BLaER1 treated with 17β-estradiol and CSF1 and Interleukin-3, amounts not matched to agents 10 nM and 100 nM (cell line): ENCODE results near the gene DHPS.
"Not testable (repeated sequence)": the region's sequence is repeated elsewhere in the genome, so short reads cannot be mapped to it uniquely, and the experiment has no call there.

Source experiments
- H3K27ac ChIP-seq, 11 experiments: shearing (Covaris generic); formaldehyde crosslinking; 2 replicates each; pipeline ENCODE4 v1.8.1; 2022
- H3K27me3 ChIP-seq, 11 experiments: shearing (Covaris generic); formaldehyde crosslinking; 2 replicates each; pipeline ENCODE4 v1.8.1; 2022
- H3K36me3 ChIP-seq, 11 experiments: shearing (Covaris generic); formaldehyde crosslinking; 2 replicates each; pipeline ENCODE4 v1.8.1; 2022
- H3K4me1 ChIP-seq, 10 experiments: shearing (Covaris generic); formaldehyde crosslinking; 2 replicates each; pipeline ENCODE4 v1.8.1; 2022
- H3K4me2 ChIP-seq, 11 experiments: shearing (Covaris generic); formaldehyde crosslinking; 2 replicates each; pipeline ENCODE4 v1.8.1; 2022
- H3K4me3 ChIP-seq, 10 experiments: shearing (Covaris generic); formaldehyde crosslinking; 2 replicates each; pipeline ENCODE4 v1.8.1; 2022
- H3K9ac ChIP-seq, 11 experiments: shearing (Covaris generic); formaldehyde crosslinking; 2 replicates each; pipeline ENCODE4 v1.8.1; 2022
- H3K9me3 ChIP-seq, 11 experiments: shearing (Covaris generic); formaldehyde crosslinking; replicated peaks in 1 of 11; 2 replicates each; pipeline ENCODE4 v1.8.1; 2022
- H4K20me1 ChIP-seq, 11 experiments: shearing (Covaris generic); formaldehyde crosslinking; 2 replicates each; pipeline ENCODE4 v1.8.1; 2022
- Cebpa-rat ChIP-seq, 11 experiments: shearing (Covaris generic); IDR thresholded peaks; 2 replicates each; pipeline ENCODE4 v1.8.1; 2022

The DHPS gene

GRCh38 chr19:12711187-12711586 lies 29.5 kb upstream of the DHPS start:
- no peak overlapping the region for H3K27ac ChIP-seq
- peaks cover 96 to 98% (median 97%) of the 10 kb centered on the region in 11 experiments for H3K36me3 ChIP-seq
- no peaks in the 10 kb centered on the region for H3K9me3 ChIP-seq
- no peak overlapping the region for H3K4me3 ChIP-seq
- no peaks in the 10 kb centered on the region for H3K27me3 ChIP-seq
- TF ChIP-seq Cebpa-rat (IDR thresholded peaks at IDR 0.05): no peak
- H4K20me1 ChIP-seq: peaks cover 9 to 96% (median 80%) of the 10 kb centered on the region in 11 experiments; a peak in 20 of 22 replicates
- H3K4me1 ChIP-seq: no peaks in the 10 kb centered on the region
- no peak overlapping the region for H3K4me2 ChIP-seq
- no peak overlapping the region for H3K9ac ChIP-seq

GRCh38 chr19:12708641-12709040 lies 27.0 kb upstream of the DHPS start:
- peaks cover 96 to 98% (median 97%) of the 10 kb centered on the region in 11 experiments for H3K36me3 ChIP-seq
- TF ChIP-seq Cebpa-rat (IDR thresholded peaks at IDR 0.05): no peak
- H3K9me3 ChIP-seq: no peaks in the 10 kb centered on the region

GRCh38 chr19:12706332-12706718 lies 24.6 kb upstream of the DHPS start:
- TF ChIP-seq Cebpa-rat (IDR thresholded peaks at IDR 0.05): no peak
- H3K27ac ChIP-seq: no peak overlapping the region
- no peaks in the 10 kb centered on the region for H3K4me1 ChIP-seq
- no peak overlapping the region for H3K4me3 ChIP-seq
- H3K27me3 ChIP-seq: no peaks in the 10 kb centered on the region
- H3K36me3 ChIP-seq: peaks cover 99 to 100% (median 100%) of the 10 kb centered on the region in 11 experiments
- H3K9me3 ChIP-seq: no peaks in the 10 kb centered on the region
- no peak overlapping the region for H3K4me2 ChIP-seq
- 0 out of 22 replicates have a peak overlapping the region, but pooled peaks of 1 of the 11 experiments have one; percentile 23 for H3K9ac ChIP-seq
- H4K20me1 ChIP-seq: peaks cover under 1 to 98% (median 78%) of the 10 kb centered on the region in 11 experiments; a peak in 20 of 22 replicates

More at GRCh38 chr19:12708641-12709040, 27.0 kb upstream of the DHPS start:
- H3K4me2 ChIP-seq: no peak overlapping the region
- no peak overlapping the region for H3K4me3 ChIP-seq
- no peaks in the 10 kb centered on the region for H3K4me1 ChIP-seq
- H3K9ac ChIP-seq: no peak overlapping the region
- H3K27ac ChIP-seq: no peak overlapping the region
- peaks cover 4 to 96% (median 72%) of the 10 kb centered on the region in 11 experiments; a peak in 20 of 22 replicates for H4K20me1 ChIP-seq
- H3K27me3 ChIP-seq: no peaks in the 10 kb centered on the region

- TF ChIP-seq Cebpa-rat (IDR thresholded peaks at IDR 0.05): no peak
- H3K9ac ChIP-seq: no peak overlapping the region
- no peaks in the 10 kb centered on the region for H3K4me1 ChIP-seq
- no peak overlapping the region for H3K4me2 ChIP-seq
- H3K27me3 ChIP-seq: no peaks in the 10 kb centered on the region
- no peaks in the 10 kb centered on the region for H3K9me3 ChIP-seq
- H3K36me3 ChIP-seq: peaks cover 99 to 100% (median 100%) of the 10 kb centered on the region in 11 experiments
- H3K27ac ChIP-seq: no peak overlapping the region
- peaks cover 0 to 98% (median 78%) of the 10 kb centered on the region in 11 experiments; a peak in 19 of 22 replicates for H4K20me1 ChIP-seq
- no peak overlapping the region for H3K4me3 ChIP-seq
Observed at GRCh38 chr19:12705654-12706331, 24.1 kb upstream of the DHPS start.

- no peak overlapping the region for H3K4me2 ChIP-seq
- TF ChIP-seq Cebpa-rat (IDR thresholded peaks at IDR 0.05): no peak
- H4K20me1 ChIP-seq: peaks cover 0 to 94% (median 73%) of the 10 kb centered on the region in 11 experiments; a peak in 19 of 22 replicates
- no peaks in the 10 kb centered on the region for H3K9me3 ChIP-seq
- H3K27me3 ChIP-seq: no peaks in the 10 kb centered on the region
- no peak overlapping the region for H3K9ac ChIP-seq
- H3K36me3 ChIP-seq: peaks cover 96 to 100% (median 98%) of the 10 kb centered on the region in 11 experiments
- H3K4me1 ChIP-seq: no peaks in the 10 kb centered on the region
- no peak overlapping the region for H3K4me3 ChIP-seq
- no peak overlapping the region for H3K27ac ChIP-seq
Observed at GRCh38 chr19:12705169-12705568, 23.5 kb upstream of the DHPS start.

- Histone ChIP-seq H3K27me3 (no peaks in the 10 kb centered on the region), H3K36me3 (peaks cover 97 to 100% (median 98%) of the 10 kb centered on the region in 11 experiments), H3K4me1 (peaks cover 1 to 20% (median 11%) of the 10 kb centered on the region in 10 experiments; a peak in 18 of 20 replicates), H3K4me2 (no peak overlapping the region), H3K9ac (no peak overlapping the region), H4K20me1 (peaks cover 0 to 80% (median 62%) of the 10 kb centered on the region in 11 experiments; a peak in 19 of 22 replicates), H3K27ac (no peak overlapping the region), H3K4me3 (no peak overlapping the region), H3K9me3 (no peaks in the 10 kb centered on the region)
- TF ChIP-seq Cebpa-rat (IDR thresholded peaks at IDR 0.05): no peak
Observed at GRCh38 chr19:12703046-12703445, 21.4 kb upstream of the DHPS start.

GRCh38 chr19:12701596-12702282 lies 20.1 kb upstream of the DHPS start:
- peaks cover 0 to 70% (median 60%) of the 10 kb centered on the region in 11 experiments; a peak in 19 of 22 replicates for H4K20me1 ChIP-seq
- no peaks in the 10 kb centered on the region for H3K9me3 ChIP-seq
- no peak overlapping the region for H3K9ac ChIP-seq
- H3K4me2 ChIP-seq: no peak overlapping the region
- H3K36me3 ChIP-seq: peaks cover 84 to 94% (median 89%) of the 10 kb centered on the region in 11 experiments
- no peaks in the 10 kb centered on the region for H3K27me3 ChIP-seq
- peaks cover 14 to 33% (median 23%) of the 10 kb centered on the region in 10 experiments; a peak in 19 of 20 replicates for H3K4me1 ChIP-seq
- no peak overlapping the region for H3K4me3 ChIP-seq
- TF ChIP-seq Cebpa-rat (IDR thresholded peaks at IDR 0.05): no peak
- no peak overlapping the region for H3K27ac ChIP-seq

GRCh38 chr19:12698138-12698537 lies 16.5 kb upstream of the DHPS start:
- H3K36me3 ChIP-seq: peaks cover 48 to 63% (median 53%) of the 10 kb centered on the region in 11 experiments
- H3K4me1 ChIP-seq: peaks cover 23 to 50% (median 38%) of the 10 kb centered on the region in 10 experiments
- peak overlapping the region in 10 of 11 experiments; percentile 12 to 87 (median 79); a peak in 13 of 22 replicates for H3K9ac ChIP-seq
- H3K4me3 ChIP-seq: peak overlapping the region in 2 of 10 experiments; percentile 19 to 79; a peak in 1 of 20 replicates
- H3K4me2 ChIP-seq: peak overlapping the region; percentile 89 to 98 (median 94); a peak in 21 of 22 replicates
- H3K9me3 ChIP-seq: no peaks in the 10 kb centered on the region
- H4K20me1 ChIP-seq: peaks cover 0 to 34% (median 30%) of the 10 kb centered on the region in 11 experiments; a peak in 19 of 22 replicates
- H3K27me3 ChIP-seq: no peaks in the 10 kb centered on the region
- TF ChIP-seq Cebpa-rat (IDR thresholded peaks at IDR 0.05): no peak
- H3K27ac ChIP-seq: peak overlapping the region in 4 of 11 experiments; percentile 6 to 85 (median 73); a peak in 5 of 22 replicates

- Histone ChIP-seq H3K36me3 (peaks cover 41 to 63% (median 52%) of the 10 kb centered on the region in 11 experiments), H4K20me1 (peaks cover 0 to 27% (median 23%) of the 10 kb centered on the region in 11 experiments; a peak in 17 of 22 replicates), H3K4me2 (peak overlapping the region; percentile 89 to 98 (median 94)), H3K4me1 (peaks cover 23 to 50% (median 38%) of the 10 kb centered on the region in 10 experiments), H3K9ac (peak overlapping the region; percentile 71 to 87 (median 84)), H3K4me3 (peak overlapping the region; percentile 74 to 94 (median 78)), H3K27ac (peak overlapping the region; percentile 66 to 85 (median 75); a peak in 21 of 22 replicates)
- not testable (repeated sequence) for H3K27me3 ChIP-seq, H3K9me3 ChIP-seq
Observed at GRCh38 chr19:12697425-12697824, 15.7 kb upstream of the DHPS start.
